B cell (primary cell): ENCODE results near the gene ZC3H11A. TPM values are rescaled to one million over a fixed set of nuclear protein-coding genes. Genes with fewer than 3 reads are reported as not detected.

Experiments
- ATAC-seq: fragments of 200-7000 bp; cut with Tn5 transposase; one replicate; pipeline ENCODE4 v1.10.0; 2021; ENCODE audit warnings: low read depth, mild to moderate bottlenecking, moderate number of reproducible peaks, moderate library complexity
- CTCF ChIA-PET: fragments of 350-600 bp; sonication (Branson Sonifier 250); formaldehyde crosslinking; loops from one replicate; lab custom pipeline; 2021; ENCODE audit warnings: antibody characterized with exemption, inconsistent platforms; lab: Charles Lee
- POLR2A ChIA-PET: fragments of 350-600 bp; sonication (Branson Sonifier 250); formaldehyde crosslinking; loops from one replicate; lab custom pipeline; 2021; ENCODE audit warnings: antibody characterized with exemption; lab: Charles Lee
- DNase-seq: peaks from one replicate; pipeline ENCODE4 v3.0.0; 2013
- H2AFZ ChIP-seq: 2 replicates; pipeline ENCODE4 v1.6.1; 2012; ENCODE audit warnings: mild to moderate bottlenecking, low read depth, low read length; ENCODE audit not compliant: insufficient read depth, poor library complexity, severe bottlenecking
- H3K27ac ChIP-seq, 2 donors: 1 replicate in 1 of 2; 2 replicates in 1 of 2; pipeline ENCODE4 v1.5.1; 2012 to 2013; ENCODE audit warnings: low read length in 2 of 2, mild to moderate bottlenecking in 2 of 2, moderate library complexity in 1 of 2
- H3K27me3 ChIP-seq, 4 experiments: fragments of 200-600 bp in 1 of 4; sonication (generic) in 1 of 4; replicated peaks in 1 of 4; 1 replicate in 2 of 4; 2 replicates in 2 of 4; pipeline versions ENCODE4 v1.6.1 to v1.7.0; 2013 to 2016; ENCODE audit warnings: low read length in 3 of 4, mild to moderate bottlenecking in 2 of 4, mixed read lengths in 1 of 4, moderate library complexity in 1 of 4; ENCODE audit not compliant: insufficient read depth in 4 of 4, control insufficient read depth in 3 of 4; ENCODE audit errors: control extremely low read depth in 1 of 4
- H3K36me3 ChIP-seq, 2 experiments: replicated peaks in 1 of 2; 1 replicate in 1 of 2; 2 replicates in 1 of 2; pipeline versions ENCODE4 v1.6.1 to v1.7.1; 2013; ENCODE audit warnings: low read length in 1 of 2; ENCODE audit not compliant: insufficient read depth in 2 of 2, control insufficient read depth in 1 of 2; ENCODE audit errors: control extremely low read depth in 1 of 2, extremely low read depth in 1 of 2
- H3K4me1 ChIP-seq, 2 donors: fragments of 200-600 bp in 1 of 2; sonication (generic) in 1 of 2; 1 replicate in 1 of 2; 2 replicates in 1 of 2; pipeline versions ENCODE4 v1.5.1 to v1.6.1; 2013 to 2017; ENCODE audit warnings: low read length in 2 of 2; ENCODE audit not compliant: control insufficient read depth in 2 of 2, insufficient read depth in 2 of 2
- H3K4me2 ChIP-seq: replicated peaks from 2 replicates; pipeline ENCODE3; 2012; ENCODE audit warnings: mild to moderate bottlenecking, low read depth, low read length; ENCODE audit not compliant: poor library complexity, severe bottlenecking
- H3K4me3 ChIP-seq, 5 experiments: fragments of 200-600 bp in 1 of 5; sonication (generic) in 1 of 5; 1 replicate in 3 of 5; 2 replicates in 2 of 5; pipeline versions ENCODE4 v1.5.1 to v1.7.0; 2011 to 2016; ENCODE audit warnings: low read length in 4 of 5, mild to moderate bottlenecking in 4 of 5, low read depth in 2 of 5, control low read depth in 1 of 5, moderate library complexity in 1 of 5; ENCODE audit not compliant: insufficient read depth in 1 of 5; ENCODE audit errors: control extremely low read depth in 1 of 5, extremely low read depth in 1 of 5
- H3K79me2 ChIP-seq: fragments of 200-600 bp; sonication (generic); one replicate; pipeline ENCODE4 v1.6.0; 2016; ENCODE audit warnings: low read length; ENCODE audit not compliant: control insufficient read depth, insufficient read depth
- H3K9ac ChIP-seq: fragments of 200-600 bp; sonication (generic); 2 replicates; pipeline ENCODE4 v1.6.1; 2017; ENCODE audit warnings: mild to moderate bottlenecking, low read length, moderate library complexity
- H3K9me3 ChIP-seq, 3 donors: one replicate each; pipeline versions ENCODE4 v1.6.1 to v1.7.1; 2013; ENCODE audit warnings: low read length in 2 of 3; ENCODE audit not compliant: control insufficient read depth in 2 of 3, insufficient read depth in 1 of 3; ENCODE audit errors: control extremely low read depth in 1 of 3
- H4K20me1 ChIP-seq: 2 replicates; pipeline ENCODE4 v1.6.0; 2012; ENCODE audit warnings: mild to moderate bottlenecking, low read length; ENCODE audit not compliant: insufficient read depth, control insufficient read depth, poor library complexity, severe bottlenecking
- H3K27ac Mint-ChIP-seq: one replicate; pipeline ENCODE4 v1.8.0; 2021; ENCODE audit warnings: mixed read lengths
- H3K27me3 Mint-ChIP-seq: one replicate; pipeline ENCODE4 v1.8.0; 2021; ENCODE audit warnings: mixed read lengths
- H3K4me1 Mint-ChIP-seq: one replicate; pipeline ENCODE4 v1.8.0; 2021; ENCODE audit warnings: mixed read lengths
- H3K4me3 Mint-ChIP-seq: one replicate; pipeline ENCODE4 v1.8.0; 2021; ENCODE audit warnings: mixed read lengths
- H3K9me3 Mint-ChIP-seq: one replicate; pipeline ENCODE4 v1.8.0; 2022; ENCODE audit warnings: mixed read lengths; ENCODE audit not compliant: insufficient read depth
- CTCF ChIP-seq: fragments of 200-600 bp; IDR thresholded peaks from one replicate; pipeline ENCODE4 v1.8.0; 2022; ENCODE audit warnings: antibody characterized with exemption, mild to moderate bottlenecking
- EZH2 ChIP-seq: IDR thresholded peaks from 2 replicates; pipeline ENCODE4 v1.6.1; 2012; ENCODE audit warnings: borderline replicate concordance, low read depth, mild to moderate bottlenecking, moderate library complexity, low read length; ENCODE audit not compliant: insufficient read depth, poor library complexity, severe bottlenecking
- WGBS: methylation state at CpG from one replicate; pipeline ENCODE4 v1.1.5; 2013; ENCODE audit warnings: missing lambda C conversion rate; ENCODE audit not compliant: insufficient coverage; 5-methylcytosine and 5-hydroxymethylcytosine counted together
- intact Hi-C: fragments of 100-400 bp; cut with micrococcal nuclease; formaldehyde crosslinking; loops from one replicate; pipeline ENCODE4 v1.10.0; 2022
- polyA plus RNA-seq: library from polyadenylated mRNA; depleted of rRNA; stranded (reverse); fragments of >200 nt; gene quantifications from 2 replicates; pipeline ENCODE4 v1.2.3, GENCODE V29; 2012
- total RNA-seq, 2 donors: library from RNA; stranded (reverse); fragments of 120-200 nt in 1 of 2; gene quantifications; 1 replicate in 1 of 2; 2 replicates in 1 of 2; pipeline versions ENCODE4 v1.2.3 to v1.2.4, GENCODE V29; 2013 to 2022

Gene ZC3H11A
- total and polyA plus RNA-seq, 2 donors (not counting 1 experiment from before 2014, with no cell fraction given) = 72.1 to 130 TPM

- H3K4me1 Mint-ChIP-seq = peaks cover 32% of the 10 kb centered on the region
- CTCF ChIA-PET = no interaction called here
- no peak overlapping the region for H3K9ac ChIP-seq
- peaks cover 4 to 5% of the 10 kb centered on the region in 2 donors for H3K4me1 ChIP-seq
- H3K9me3 ChIP-seq = no peaks in the 10 kb centered on the region
- 100% methylated on average over 1 of the region's 2 CpGs for WGBS
- H3K4me3 Mint-ChIP-seq = no peak overlapping the region
- H3K27me3 ChIP-seq = no peaks in the 10 kb centered on the region
- no peak overlapping the region for H2AFZ ChIP-seq
- H3K27me3 Mint-ChIP-seq = no peaks in the 10 kb centered on the region
- intact Hi-C loops = no loop called here
- no peaks in the 10 kb centered on the region for H3K9me3 Mint-ChIP-seq
- H3K36me3 ChIP-seq = peaks cover 5 to 47% of the 10 kb centered on the region in 2 experiments
- no peak for TF ChIP-seq EZH2
- POLR2A ChIA-PET = interaction anchor here (0.6 kb wide), 1 partner anchor 568 kb away, joined by 3 read pairs; no protein-coding TSS in a partner anchor
- no peak overlapping the region for H3K27ac Mint-ChIP-seq
- DNase-seq (no peak), ATAC-seq (no peak)
- no peak overlapping the region for H3K4me3 ChIP-seq
- H3K27ac ChIP-seq = no peak overlapping the region
- H4K20me1 ChIP-seq = peaks cover 66% of the 10 kb centered on the region
- H3K4me2 ChIP-seq = no peak overlapping the region
- H3K79me2 ChIP-seq = peaks cover 98% of the 10 kb centered on the region
Observed at GRCh38 chr1:203807196-203807595, 11.8 kb downstream of the ZC3H11A start.

GRCh38 chr1:203813581-203814341, 18.3 kb downstream of the ZC3H11A start:
- WGBS = 100% methylated on average over 2 of the region's 2 CpGs
- no peak overlapping the region for H3K4me3 ChIP-seq
- H3K4me1 Mint-ChIP-seq = peaks cover 18% of the 10 kb centered on the region
- CTCF ChIA-PET = no interaction called here
- H3K9ac ChIP-seq = no peak overlapping the region
- H4K20me1 ChIP-seq = peaks cover 45% of the 10 kb centered on the region
- H3K27me3 ChIP-seq = no peaks in the 10 kb centered on the region
- no peak for ATAC-seq
- H3K36me3 ChIP-seq = peaks cover 15 to 43% of the 10 kb centered on the region in 2 experiments
- peaks cover 0 to 3% (median 1%) of the 10 kb centered on the region in 3 donors for H3K9me3 ChIP-seq
- TF ChIP-seq EZH2 = no peak
- TF ChIP-seq CTCF = no peak
- no peak overlapping the region for H3K4me2 ChIP-seq
- no peaks in the 10 kb centered on the region for H3K9me3 Mint-ChIP-seq
- intact Hi-C loops = loop anchor here (10.0 kb wide), 1 partner anchor 1281 kb away; no protein-coding TSS in a partner anchor
- no peak overlapping the region for H3K27ac ChIP-seq
- H3K4me1 ChIP-seq = no peaks in the 10 kb centered on the region
- no peak overlapping the region for H3K27ac Mint-ChIP-seq
- no peak overlapping the region for H3K4me3 Mint-ChIP-seq
- DNase-seq = no peak
- no peaks in the 10 kb centered on the region for H3K27me3 Mint-ChIP-seq
- H3K79me2 ChIP-seq = peaks cover 78% of the 10 kb centered on the region
- POLR2A ChIA-PET = interaction anchor here (0.5 kb wide), 1 partner anchor 29 kb away, joined by 9 read pairs; no protein-coding TSS in a partner anchor
- no peak overlapping the region for H2AFZ ChIP-seq
